GM19351 (cell line): ENCODE results near the gene HRNR.

Source experiments
- ATAC-seq: cut with Tn5 transposase; IDR thresholded peaks from one replicate; pipeline ENCODE4 v1.9.1; 2021; ENCODE audit warnings: mild to moderate bottlenecking, moderate library complexity; ENCODE audit not compliant: unreplicated experiment

Gene HRNR

GRCh38 chr1:152189657-152190442, 34.1 kb downstream of the HRNR start:
- ATAC-seq: no peak

DNA sequence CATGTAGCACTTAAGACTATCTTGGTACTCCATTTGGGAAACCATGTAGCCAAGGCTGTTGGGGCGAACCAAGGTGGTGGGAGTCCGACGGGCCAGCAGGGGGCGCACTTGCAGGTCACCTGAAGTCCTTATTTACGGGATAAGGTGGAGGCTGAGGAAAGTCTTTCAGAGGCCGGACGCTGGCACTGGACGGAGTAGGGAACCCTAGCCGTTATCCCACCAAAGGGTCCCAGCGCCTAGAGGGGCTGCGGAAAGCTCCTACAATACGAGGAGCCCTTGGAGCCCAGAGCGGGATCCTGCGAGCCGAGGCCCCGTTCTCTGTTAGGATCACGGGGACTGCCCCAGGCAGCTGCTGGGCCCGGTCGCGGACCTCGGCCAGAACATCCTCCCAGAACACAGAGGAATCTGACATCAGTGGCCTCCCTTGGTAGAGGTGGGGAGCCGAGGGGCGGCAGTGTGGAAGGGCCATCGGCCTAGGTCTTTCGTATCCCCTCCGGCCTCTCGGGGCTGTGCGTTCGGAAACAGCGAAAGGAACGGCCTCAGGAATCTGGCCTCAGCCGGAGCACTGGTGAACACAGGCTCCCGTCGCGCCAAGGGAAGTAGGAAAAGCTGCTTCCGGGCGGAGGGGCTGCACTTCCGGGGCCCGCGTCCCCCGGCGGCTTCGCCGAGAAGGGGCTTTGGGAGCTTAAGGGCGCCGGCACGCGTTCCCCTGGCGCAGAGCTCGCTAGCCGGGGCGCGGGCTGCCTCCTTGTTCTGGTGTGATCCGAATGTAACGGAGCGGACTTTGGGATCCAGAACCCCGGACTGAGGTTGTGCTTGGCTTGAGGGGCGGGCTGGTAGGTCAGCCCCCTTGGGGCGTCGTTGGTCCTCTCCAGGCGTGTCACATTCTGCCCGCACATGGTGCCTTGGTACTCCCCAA, 35.1 kb downstream of the HRNR start:
- ATAC-seq: peak; percentile 74

DNA sequence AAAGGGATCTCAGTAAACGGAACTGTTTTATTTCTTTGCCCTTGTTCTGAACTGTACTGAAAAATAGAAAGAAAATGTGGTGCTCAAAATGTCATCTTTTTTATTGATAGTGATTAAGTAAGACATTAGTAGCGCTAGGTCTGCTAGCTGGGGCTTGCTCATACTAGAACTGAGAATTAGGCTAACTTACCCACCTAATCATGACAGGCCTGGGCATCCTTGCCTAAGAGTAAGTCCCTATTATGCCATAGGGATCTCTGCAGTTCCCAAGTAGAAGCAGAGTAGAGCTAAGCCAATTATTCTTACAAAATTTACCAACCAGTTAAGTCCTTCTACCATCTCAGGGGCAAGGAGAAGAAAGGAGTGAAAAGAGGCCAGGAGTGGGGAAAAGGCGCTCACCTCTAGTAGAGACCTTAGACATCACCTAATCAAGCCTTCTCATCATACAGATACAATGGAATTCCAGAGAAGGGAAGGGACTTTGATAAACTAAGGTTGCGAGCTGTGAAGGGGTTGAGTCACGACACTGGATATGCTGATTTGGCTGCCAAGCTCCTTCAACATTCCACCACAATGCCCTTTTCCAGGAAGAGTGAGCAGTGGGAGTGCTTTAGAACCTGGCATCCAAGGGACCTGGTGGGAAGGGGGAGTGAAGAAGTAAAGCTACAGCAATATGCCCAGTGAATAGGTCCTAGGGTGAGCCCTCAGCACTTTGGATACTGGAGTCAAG, 37.3 kb downstream of the HRNR start:
- ATAC-seq: no peak

- ATAC-seq: peak; percentile 42
These were observed 38.2 kb downstream of the HRNR start for GRCh38 chr1:152185544-152186391.

GRCh38 chr1:152182944-152183361, 41.0 kb downstream of the HRNR start:
- no peak for ATAC-seq

DNA sequence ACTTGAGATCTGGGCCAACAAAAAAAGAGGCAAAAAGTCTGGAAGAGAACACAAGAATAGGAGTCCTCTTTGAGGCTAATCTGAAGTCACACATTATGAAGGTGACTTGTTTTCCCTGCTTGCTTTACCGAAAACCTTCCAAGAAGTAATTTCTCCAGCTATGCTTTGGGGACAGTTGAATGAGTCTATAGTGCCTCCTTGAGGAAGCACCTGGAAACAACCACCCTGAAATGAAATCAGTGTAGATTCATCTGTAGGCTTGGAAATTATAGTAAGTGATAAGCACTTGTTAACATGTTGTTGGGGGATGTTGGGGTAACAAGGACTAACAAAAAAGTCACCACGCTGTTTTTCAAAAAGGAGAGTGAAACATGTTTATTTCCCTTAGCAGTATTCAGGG, 41.6 kb downstream of the HRNR start:
- no peak for ATAC-seq

DNA sequence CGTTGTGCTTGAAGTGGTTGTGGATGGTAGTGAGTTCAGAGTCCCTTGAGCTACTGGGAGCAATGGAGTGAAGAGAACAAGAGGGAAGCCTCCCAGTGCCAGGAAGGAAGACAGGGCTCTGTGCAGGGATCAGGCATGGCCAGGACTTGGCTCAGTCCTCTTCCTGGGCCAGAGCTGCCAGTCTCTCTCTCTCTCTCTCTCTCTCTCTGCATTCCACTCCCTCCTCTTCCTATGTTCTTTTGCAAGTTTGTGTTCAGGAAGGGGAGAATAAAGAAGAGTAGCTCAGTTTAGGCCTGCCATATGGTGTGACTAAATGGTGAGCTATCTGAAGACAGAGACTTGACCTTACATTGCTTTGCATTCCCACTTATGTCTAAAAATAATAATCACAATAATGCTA, 44.4 kb downstream of the HRNR start:
- ATAC-seq: no peak

DNA sequence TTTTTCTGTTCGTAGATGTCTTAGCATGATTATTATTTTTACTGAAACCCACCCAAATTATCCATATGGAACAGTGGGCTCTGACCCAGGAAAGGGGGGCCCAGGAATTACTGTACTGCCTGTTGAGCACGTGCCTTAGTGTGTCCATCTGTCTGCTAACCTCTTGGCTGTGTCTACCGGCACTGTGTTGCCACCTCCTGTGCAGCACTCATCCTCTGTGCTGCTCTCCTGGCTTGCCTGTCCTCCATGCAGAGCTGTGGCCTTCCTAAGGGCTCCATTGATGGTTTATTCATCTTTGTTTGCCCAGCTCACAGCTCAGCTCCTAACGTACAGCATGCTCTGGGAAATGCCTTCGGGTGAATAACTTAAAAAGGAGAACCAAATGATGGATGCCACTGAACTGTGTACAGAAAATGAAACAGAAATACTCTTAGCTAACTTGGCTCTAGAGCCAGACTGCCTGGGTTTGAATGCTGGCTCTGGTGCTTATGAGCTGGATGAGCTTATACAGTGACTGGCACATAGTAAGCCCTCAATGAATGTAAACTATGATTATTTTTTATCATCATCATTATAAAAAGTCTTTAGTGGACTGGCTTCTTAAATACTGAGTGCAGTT, 53.6 kb downstream of the HRNR start:
- peak; percentile 47 for ATAC-seq

DNA sequence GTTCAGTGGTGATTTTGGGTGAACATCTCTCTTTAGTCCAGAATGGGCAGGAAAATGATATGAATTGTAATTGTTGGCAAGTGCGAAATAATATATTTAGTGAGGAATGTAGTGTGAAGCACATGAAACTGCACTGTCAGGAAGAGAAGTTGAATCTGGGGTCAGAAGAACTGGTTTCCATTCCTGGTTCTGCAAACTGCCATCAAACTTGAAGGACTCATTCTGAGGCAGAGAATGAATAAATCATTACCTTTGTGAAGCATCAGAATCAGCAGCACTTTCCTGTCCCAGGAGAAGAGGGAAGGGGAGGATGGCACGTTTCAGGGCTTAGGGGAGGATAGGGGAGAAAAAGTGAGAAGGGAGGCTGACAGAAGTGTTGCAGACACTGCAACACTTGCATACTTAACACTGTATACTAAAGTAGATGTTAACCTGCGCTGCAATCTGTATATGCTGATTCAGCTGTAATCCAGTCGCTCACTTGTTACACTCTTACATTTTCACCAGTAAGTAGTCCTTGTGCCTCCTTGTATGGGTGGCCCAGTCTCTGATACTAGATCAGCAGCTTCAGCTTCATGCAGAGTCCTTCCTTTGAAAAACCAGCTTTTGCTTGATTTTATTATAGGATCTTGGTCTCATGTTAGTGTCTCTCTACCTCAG, 54.5 kb downstream of the HRNR start:
- no peak for ATAC-seq

GRCh38 chr1:152168535-152168868, 55.5 kb downstream of the HRNR start:
- no peak for ATAC-seq

- ATAC-seq: no peak
These were observed 56.0 kb downstream of the HRNR start for GRCh38 chr1:152167835-152168534.

DNA sequence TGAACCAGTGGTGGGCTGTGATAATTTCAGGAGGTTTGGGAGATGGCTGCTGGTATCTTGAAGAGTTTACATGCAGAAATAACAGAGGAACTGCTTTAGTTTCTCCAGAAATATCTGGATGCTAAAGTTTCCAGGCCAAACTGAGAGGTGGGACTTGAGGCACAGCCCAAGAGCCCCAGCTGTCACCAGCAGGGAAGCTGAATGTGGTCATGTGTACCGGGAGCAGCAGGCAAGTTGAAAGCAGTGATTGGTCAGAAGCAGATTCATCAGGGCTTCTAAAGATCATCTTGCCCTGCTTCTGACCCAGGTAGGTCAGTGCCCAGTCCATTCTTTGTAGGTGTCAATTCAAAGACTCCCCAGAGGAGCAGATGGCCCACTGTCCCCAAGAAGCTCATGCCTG, 57.0 kb downstream of the HRNR start:
- no peak for ATAC-seq

DNA sequence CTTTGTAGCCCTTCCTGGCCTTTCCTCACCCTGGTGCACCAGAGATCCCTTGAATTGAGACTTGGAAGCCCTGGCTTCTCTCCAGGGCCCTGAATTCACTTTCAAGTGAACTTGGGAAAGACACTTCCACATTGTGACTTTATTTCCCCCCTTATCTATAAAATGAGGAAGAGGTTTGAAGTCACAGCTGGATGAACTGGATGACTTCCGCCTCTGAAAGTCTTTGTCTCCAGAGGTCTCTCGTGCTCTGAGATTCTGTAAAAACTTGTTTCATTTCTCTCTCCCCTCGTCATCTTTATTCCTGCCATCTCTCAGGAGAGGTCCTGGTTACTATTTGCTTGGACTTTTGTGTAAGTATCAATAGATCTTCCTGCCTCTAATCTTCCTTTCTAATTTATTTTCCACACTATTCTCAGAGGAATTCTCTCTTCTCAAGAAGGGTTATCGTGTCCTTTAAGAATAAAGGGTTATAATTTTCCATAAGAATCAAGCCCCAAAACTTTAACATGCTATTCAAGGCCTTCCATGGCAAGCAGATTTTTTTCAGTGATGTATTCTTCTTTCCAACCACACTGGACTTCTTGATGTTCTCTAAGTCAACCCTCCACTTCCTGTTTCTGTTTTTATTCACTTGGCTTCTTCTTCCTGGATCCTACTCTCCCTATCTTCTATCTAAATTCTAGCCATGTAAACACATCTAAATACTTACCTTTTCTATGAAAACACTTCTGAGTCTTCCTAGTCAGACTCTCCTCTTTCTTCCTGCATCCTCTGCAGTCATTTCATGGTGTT, 58.5 kb downstream of the HRNR start:
- no peak for ATAC-seq

DNA sequence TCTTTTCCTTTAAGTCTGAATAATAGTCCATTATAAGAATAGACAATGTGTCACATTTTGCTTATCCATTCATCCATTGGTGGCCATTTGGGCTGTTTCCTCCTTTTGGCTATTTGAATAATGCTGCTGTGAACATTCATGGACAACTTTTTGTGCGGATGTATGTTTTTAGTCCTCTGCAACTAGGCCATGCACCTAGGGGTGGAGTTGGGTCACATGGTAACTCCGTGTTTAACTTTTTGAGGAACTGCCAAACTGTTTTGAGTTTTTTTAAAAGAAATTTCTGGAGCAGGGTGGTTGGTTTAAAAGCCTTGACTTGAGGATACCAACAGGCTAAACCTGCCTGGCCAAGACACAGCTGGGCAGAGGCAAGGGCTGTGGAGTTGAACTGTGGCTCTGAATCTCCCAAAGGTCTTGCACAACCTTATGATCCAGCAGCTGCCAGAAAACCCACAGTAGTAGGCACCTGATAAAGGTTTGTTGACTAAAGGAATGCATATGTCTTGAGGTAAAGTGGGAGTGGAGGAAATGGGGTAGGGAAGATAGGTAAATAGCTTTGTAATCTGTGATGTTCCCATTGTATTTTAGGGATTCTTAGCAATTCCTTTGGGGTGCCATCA, 59.4 kb downstream of the HRNR start:
- ATAC-seq: no peak

DNA sequence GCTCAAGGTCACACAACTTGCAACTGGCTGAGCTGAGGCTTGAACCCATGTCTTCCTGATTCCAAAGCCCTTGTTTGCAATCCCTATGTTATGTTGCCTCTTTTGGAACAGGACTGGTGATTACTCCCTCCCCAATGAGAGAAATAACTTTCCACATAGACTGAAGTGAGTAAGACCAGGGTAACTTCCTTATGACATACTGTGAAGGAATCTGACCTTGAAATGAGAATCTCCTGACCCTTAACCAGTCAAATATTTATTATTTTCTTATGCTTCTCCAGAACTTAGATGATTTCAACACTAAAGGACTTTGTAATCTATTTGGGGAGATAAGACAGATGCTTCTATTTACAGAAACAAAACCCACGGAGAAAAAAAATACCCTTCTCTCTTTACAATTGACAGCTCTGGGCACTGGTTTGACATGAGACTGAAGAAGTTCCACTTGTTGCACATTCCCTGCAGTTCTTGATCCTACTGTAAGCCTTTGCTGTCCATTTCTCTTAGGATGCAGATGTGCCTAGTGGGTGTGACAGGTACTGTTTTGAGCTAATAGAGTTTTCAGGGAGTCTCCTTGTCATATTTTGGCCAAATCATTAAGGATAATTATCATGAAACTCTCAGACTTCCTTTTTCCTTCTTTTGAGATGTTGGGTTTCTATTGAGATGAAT, 61.1 kb downstream of the HRNR start:
- ATAC-seq: no peak
